Stimulated activated CD8-positive, alpha-beta memory T cell treated with anti-CD3 and anti-CD28 coated beads, Interleukin-12 subunit alpha, Interleukin-12 subunit beta, amount 100 ng/mL, for 1 hour (primary cell): ENCODE data around the gene AXIN1.
A peak's percentile ranks its signal among the peaks of the same experiment; 100 is the strongest.
"Not testable (repeated sequence)": the region's sequence is repeated elsewhere in the genome, so short reads cannot be mapped to it uniquely, and the experiment has no call there.

Source experiments
- DNase-seq: peaks from one replicate; pipeline ENCODE4 v3.0.0-alpha.2; 2020; ENCODE audit warnings: low read depth

AXIN1 gene

DNA sequence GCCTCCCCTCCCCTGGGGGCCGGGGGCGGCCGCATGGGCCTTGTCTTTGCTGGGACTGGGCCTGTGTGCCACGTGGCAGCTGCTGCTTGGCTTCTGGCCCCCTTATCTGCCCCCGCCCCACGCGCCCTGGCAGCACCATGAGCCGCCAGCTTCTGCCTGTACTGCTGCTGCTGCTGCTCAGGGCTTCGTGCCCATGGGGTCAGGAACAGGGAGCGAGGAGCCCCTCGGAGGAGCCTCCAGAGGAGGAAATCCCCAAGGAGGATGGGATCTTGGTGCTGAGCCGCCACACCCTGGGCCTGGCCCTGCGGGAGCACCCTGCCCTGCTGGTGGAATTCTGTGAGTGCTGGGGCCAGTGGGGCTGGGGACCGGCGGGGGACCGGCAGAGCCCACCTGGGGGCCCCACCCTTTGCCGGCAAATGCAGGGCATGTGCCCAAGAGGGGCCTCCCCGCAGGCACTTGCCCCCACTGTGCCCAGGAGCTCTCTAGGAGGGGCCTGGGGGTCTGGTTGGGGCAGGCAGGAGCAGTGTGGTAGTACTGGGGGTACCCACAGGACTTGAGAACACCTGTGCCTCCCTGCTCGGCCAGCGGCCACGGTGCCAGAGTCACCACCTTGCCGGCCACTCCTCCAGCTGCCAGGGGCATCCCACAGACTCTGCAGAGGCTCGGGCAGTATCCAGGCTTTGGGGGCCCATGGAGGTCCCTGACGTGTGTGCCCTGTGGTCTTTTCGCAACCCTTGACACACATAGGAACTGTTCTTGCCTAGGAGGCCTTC lies 69.3 kb downstream of the AXIN1 start, which contains the start of gene PDIA2:
PDIA2 (plus strand) TSS at position 132 of the 773 bp plus-strand sequence; CDS start at position 138, 6 bp downstream.
- no peak for DNase-seq

DNA sequence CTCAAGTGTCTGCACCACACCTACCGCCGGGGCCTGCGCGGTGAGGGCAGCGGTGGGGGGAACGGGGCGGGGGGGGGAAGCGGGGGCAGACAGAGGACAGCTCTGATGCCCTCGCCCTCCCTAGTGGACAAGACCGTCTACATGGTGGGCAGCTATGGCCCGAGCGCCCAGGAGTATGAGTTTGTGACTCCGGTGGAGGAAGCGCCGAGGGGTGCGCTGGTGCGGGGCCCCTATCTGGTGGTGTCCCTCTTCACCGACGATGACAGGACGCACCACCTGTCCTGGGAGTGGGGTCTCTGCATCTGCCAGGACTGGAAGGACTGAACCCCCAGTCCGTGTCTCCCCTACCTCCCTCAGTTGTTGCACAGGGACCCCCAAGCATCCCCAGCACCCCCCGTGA lies 70.0 kb downstream of the AXIN1 start:
- DNase-seq = no peak

DNA sequence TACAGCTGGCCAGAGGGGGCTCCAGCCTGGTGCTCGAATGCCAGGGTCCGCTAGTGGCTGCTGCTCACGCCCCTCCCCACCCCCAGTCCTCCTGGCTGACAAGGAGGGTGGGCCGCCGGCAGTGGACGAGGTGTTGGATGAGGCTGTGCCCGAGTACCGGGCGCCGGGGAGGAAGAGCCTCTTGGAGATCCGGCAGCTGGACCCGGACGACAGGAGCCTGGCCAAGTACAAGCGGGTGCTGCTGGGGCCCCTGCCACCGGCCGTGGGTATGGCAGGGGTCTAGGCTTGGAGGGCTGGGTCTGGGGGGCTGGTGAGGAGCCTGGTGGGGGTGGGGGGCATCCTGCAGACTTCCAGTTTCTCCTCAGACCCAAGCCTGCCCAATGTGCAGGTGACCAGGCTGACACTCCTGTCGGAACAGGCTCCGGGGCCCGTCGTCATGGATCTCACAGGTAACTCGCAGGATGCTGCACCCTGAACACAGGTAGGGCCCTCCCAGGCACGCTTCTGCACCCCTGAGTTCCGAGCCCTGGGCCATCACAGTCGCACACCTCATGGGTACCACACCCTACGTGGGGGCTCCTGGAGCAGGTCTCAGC lies 70.8 kb downstream of the AXIN1 start:
- DNase-seq = no peak

- no peak for DNase-seq
Observed at GRCh38 chr16:280991-281659, 71.4 kb downstream of the AXIN1 start.

DNA sequence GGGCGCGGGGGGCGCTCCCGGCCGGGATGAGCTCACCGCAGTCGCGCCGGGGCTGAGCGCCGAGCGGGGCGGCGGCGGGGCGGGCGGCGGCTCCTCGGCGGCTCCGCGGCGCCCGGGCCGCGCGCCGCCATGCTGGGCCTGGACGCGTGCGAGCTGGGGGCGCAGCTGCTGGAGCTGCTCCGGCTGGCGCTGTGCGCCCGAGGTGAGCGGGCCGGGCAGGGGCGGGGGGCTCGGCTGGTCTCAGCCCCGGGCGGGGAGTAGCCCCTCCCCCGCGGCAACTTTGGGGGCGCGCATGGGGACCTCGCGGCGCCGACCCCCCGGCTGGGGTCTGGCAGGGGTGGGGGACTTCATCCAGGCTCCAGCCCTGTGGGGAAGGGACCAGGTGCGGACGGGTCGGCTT lies 72.0 kb downstream of the AXIN1 start, which contains the start of gene ARHGDIG:
ARHGDIG (plus strand) TSS at position 40 of the 400 bp plus-strand sequence; CDS start at position 130, 90 bp downstream.
- no peak for DNase-seq

DNA sequence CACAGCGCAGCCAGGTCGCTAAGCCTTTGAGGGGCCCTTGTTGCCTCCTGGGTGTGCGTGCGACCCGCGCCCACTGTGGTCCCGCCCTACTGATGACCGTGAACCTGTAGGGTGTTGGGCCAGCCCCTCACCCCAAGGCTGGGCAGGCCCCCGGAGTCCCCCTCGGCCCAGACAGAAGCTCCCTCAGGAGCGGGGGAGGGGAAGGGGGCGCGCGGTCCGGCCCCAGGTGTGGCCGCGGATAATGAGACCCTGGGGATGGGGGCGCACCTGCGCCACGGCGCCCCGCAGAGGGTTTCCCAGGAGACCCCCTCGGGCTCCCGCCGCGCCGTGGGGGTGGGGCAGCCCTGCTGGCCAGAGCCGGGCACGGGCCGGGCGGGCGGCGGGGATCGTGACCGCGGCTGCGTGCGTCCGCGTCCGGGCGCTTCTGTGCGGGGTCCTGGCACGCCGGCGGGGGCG lies 72.5 kb downstream of the AXIN1 start:
- no peak for DNase-seq

GRCh38 chr16:279531-279930 lies 73.0 kb downstream of the AXIN1 start:
- no peak for DNase-seq

GRCh38 chr16:278863-279366 lies 73.6 kb downstream of the AXIN1 start:
- peak; percentile 9 for DNase-seq

DNA sequence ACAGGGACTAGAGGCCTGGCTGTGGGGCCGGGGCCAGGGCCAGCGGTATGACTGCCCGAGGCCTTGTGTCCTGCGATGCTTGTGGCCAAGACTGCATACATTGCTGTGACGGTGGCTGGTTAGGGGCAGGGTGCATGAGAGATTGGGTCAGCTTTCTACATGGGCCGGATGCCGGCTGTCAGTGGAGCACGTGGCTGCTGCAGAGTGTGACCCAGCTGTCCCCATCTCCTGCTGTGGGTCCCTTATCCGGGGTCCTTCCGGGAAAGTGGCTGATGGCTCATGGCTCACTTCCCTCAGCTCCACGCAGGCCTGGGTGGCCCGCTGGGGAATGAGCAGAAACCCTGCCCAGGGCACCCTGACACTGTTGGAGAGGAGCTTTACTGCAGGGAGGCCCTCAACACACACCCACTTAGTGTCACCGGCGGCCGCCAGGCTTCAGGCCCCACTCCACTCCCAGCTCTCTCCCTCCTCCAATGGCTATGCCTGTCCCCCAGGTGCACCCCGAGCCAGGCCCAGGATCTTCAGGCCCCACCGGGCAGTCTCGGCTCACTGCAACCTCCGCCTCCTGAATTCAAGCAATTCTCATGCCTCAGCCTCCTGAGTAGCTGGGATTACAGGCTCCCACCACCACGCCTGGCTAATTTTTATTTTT lies 76.0 kb downstream of the AXIN1 start:
- no peak for DNase-seq

DNA sequence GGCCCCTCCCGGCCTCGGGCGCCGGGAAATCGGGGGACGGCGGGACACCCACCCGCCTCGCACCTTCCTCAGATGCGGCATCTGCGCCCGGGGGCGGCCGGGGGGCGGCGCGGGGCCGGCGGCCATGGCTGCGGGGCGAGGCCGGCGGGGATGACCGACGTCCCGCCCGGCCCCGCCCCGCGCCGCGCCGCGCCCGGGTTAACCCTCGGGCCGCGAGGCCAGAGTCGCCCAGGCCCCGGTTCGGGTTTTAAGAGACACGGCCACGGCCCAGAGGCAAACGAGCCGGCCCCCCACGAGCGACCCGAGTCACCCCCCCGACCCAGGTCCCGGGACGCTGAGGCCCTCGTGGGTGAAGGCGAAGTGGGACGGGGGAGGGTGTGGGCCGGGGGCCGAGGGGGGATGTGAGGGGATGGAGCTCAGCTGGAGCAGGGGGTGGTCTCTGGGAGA lies 76.7 kb downstream of the AXIN1 start, which contains the start of gene RGS11:
RGS11 (minus strand) TSS at position 159 of the 447 bp plus-strand sequence; CDS start at position 126, 33 bp downstream.
- no peak for DNase-seq

DNA sequence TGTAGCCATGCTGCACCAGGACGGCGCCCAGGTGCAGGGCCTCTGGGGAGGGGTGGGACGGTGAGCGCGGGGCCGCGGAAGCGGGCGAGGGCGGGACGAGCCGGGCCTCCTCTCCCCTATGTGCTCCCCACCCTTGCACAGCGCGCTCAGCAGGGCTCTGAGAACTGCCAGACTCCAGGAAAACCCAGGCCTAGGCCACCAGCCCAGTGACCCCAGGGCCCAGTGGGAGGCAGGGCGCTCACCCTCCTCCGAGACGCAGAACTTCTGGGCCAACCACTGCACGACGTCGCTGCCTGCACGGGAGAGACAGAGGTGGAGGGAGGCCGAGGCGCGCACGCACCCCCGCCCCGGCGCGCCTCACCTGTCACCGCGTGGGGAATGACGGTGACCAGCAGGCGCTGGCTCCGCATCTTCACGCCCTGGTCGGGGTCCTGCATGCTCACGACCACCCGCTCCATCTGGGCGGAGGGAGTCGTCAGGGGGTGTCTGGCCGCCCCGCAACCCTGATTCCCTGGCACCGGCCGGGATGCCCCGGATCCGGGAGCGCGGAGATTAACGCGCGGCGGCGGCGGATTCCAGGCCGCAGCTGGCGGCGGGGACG lies 77.4 kb downstream of the AXIN1 start:
- no peak for DNase-seq

DNA sequence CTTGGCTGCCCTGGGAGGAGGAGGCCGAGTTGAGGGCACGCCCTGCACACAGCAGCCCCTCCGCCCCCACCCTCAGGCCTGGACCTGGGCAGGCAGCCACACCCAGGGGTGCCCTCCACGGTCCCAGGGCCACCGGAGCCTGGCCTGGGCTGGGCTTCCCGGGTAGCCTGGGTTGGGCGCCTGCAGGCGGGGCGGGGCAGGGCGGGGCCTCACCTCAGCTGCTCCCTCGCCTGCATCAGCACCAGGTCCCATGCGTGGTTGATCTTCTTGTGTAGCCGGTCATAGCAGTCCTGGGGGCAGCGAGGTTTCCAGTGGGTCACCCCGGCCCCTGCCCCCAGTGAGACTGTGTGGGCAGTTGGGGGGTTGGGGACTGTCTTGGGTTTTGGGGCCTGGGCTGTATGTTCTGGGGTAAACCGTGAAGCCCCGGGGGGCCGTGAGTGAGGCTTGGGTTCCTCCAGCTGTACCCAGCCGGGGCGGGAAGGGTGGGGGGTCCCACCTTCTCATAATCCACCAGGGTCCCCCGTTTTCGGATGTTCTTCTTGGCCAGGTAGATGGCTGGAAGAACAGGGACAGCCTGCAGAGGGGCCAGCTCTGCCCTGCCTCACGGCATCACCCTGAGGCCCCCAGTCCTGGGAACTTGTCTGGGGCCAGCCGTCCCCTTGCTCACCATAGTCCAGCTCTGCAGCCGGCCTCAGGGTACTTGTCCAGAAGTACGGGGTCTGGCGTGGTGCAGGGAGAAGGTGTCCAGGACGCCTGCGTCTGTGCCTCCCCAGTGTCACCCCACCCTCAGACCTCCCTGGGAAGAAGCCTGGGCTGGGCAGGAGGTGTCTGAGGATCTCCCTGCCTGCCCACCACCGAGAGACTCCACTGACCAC lies 78.7 kb downstream of the AXIN1 start:
- no peak for DNase-seq

DNA sequence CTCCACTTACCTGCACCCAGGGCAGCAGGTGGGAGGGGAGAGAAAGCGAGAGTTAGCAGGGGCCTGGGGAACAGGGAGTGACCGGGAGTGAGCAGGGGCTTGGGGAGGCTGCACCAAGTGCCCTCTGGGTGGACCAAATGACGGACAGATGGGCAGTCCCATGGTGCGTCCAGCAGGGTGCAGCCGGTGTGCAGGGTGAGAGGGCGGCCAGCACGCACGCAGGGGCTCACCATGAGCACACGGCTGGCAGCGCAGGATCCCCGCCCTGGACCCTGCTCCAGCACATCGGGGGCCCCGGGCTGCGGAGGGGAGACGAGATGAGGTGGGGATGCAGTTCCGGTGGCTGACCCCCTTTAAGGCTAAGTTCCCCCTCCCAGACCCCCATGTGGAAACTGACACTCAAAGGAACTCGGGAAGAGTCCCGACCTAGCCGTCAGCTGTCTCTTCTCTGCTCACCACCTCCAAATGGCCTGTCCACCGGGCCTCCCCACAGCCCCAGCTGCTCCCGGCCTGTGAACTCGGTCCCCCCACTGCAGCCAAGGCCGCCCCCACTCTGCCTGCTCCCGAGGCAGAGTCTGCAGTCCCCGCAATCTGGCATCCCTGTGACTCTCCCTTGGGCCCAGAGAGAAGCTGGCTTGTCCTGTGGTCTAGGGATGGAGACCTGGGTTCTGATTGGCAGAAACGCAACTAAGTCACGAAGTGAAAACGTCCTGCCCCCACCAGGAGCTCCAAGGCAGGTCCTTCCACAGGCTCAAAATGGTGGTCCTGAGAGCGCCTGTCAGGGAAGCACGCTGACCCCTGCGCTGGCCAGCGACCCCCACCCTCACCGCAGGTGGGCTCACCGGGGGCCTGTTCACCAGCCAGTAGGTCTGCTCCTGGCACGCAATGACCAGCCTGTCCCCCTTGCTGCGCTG lies 79.6 kb downstream of the AXIN1 start:
- DNase-seq = no peak

GRCh38 chr16:270381-271255 lies 81.9 kb downstream of the AXIN1 start:
- no peak for DNase-seq

DNA sequence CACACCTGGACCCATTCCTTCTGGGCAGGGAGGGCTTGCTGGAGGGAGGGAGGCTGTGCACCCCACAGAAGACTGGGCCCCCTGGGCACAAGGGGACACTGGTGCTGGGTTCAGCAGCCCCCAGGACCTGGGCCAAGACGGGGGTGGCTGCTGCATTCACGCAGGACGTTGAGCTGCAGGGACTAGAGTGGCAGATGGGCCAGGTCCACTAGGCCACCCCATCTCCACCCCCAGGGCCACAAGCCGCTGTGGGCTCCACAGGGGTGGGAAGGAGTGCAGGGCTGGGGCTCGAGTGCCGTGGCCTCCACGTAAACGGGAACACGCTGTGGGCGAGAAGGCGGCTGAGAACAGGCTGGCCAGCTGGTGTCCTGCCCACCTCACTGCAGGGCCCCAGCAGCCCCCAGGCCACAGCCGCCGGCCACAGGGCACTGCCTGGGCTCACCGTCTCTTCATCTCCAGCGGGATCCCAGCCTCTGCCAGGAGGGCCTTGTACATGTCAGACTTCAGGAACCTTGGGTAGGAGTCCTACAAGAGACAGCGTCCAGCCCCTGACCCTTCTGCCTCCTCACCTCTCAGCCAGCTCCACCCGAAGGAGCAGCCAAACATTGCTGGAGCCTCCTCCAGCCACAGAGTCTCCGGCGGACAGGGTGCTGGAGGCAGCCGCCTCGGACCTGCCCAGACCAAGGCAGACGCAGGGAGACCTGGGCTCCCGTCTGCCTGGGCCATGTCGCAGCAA lies 83.3 kb downstream of the AXIN1 start:
- no peak for DNase-seq

GRCh38 chr16:268141-269053 lies 84.1 kb downstream of the AXIN1 start:
- DNase-seq = no peak

DNA sequence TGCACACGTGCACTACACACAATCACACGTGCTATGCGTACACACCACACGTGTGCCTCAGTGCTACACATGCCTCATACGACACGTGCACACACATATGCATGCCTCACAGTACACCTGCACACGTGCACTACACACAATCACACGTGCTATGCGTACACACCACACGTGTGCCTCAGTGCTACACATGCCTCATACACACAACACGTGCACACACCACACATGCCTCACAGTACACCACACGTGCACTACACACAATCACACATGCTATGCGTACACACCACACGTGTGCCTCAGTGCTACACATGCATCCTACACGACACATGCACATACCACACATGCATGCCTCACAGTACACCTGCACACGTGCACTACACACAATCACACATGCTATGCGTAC lies 85.0 kb downstream of the AXIN1 start:
- DNase-seq = not testable (repeated sequence)
